ENCODE measurements around the gene UBE2B.

UBE2B gene

DNA sequence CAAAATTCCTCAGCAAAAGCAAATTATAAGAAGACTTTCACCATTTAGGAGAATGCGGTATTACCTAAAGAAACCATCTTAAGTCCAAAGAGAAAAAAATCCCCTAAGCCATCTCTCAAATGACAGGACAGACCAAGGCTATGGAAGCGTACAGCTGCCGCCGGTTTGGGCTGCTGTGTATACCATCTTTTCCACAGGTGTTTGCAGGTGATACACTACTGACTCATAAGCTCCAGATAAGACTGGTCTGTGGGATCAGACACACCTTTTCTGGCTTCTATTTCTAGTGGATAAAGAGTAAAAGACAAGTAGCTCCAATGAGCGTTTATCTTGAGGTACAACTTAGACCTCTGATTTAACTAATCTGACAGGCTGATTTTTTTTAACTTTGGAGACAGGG is 32.6 kb downstream of the UBE2B start:
- H3K4me3 ChIP-seq (ENCODE audit: low read depth, low read length): no peak overlapping the region
- TF ChIP-seq, protein P1, sequence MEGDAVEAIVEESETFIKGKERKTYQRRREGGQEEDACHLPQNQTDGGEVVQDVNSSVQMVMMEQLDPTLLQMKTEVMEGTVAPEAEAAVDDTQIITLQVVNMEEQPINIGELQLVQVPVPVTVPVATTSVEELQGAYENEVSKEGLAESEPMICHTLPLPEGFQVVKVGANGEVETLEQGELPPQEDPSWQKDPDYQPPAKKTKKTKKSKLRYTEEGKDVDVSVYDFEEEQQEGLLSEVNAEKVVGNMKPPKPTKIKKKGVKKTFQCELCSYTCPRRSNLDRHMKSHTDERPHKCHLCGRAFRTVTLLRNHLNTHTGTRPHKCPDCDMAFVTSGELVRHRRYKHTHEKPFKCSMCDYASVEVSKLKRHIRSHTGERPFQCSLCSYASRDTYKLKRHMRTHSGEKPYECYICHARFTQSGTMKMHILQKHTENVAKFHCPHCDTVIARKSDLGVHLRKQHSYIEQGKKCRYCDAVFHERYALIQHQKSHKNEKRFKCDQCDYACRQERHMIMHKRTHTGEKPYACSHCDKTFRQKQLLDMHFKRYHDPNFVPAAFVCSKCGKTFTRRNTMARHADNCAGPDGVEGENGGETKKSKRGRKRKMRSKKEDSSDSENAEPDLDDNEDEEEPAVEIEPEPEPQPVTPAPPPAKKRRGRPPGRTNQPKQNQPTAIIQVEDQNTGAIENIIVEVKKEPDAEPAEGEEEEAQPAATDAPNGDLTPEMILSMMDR (IDR thresholded peaks at IDR 0.05; ENCODE audit: low read depth, low read length, missing control alignments): no peak
- no peak for DNase-seq (ENCODE audit: low read depth)

DNA sequence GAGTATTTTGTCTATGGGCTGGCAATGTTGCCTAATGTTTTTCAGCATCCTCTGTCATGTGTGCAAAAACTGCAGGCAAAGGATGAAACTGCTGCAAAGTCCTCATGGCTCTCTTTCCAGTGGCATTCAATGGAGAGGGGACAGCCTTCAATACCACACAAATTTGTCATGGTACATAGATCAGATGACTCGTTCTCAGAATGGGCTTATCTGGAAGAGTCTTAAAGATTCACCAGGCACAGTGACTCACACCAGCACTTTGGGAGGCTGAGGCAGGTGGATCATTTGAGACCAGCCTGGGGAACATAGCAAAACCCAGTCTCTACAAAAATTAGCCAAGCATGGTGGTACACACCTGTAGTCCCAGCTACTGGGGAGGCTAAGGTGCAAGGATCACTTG is 35.0 kb downstream of the UBE2B start:
- no peak overlapping the region for H3K4me3 ChIP-seq (ENCODE audit: low read depth, low read length)
- TF ChIP-seq, protein P1 (IDR thresholded peaks at IDR 0.05; ENCODE audit: low read depth, low read length, missing control alignments): no peak
- no peak for DNase-seq (ENCODE audit: low read depth)

DNA sequence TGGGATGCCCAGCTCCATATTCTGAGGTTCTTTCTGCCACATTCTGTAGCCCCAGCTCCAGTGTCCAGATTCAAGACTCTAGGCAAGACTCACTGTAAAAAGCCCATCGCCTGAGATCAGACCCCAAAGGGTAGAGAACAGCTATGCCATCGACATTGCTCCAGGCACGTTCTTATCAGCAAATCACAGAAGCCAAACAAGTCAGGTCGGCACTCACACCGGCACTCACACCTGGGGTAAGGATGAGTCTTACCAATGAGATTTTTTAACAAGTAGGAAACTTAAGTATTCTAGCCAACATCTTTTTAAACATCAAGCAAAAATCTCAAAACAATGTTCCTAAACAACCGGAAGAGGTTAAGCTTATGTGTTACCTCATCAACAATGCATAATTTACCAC is 38.0 kb downstream of the UBE2B start:
- DNase-seq (ENCODE audit: low read depth): no peak
- TF ChIP-seq, protein P1 (IDR thresholded peaks at IDR 0.05; ENCODE audit: low read depth, low read length, missing control alignments): no peak
- no peak overlapping the region for H3K4me3 ChIP-seq (ENCODE audit: low read depth, low read length)

DNA sequence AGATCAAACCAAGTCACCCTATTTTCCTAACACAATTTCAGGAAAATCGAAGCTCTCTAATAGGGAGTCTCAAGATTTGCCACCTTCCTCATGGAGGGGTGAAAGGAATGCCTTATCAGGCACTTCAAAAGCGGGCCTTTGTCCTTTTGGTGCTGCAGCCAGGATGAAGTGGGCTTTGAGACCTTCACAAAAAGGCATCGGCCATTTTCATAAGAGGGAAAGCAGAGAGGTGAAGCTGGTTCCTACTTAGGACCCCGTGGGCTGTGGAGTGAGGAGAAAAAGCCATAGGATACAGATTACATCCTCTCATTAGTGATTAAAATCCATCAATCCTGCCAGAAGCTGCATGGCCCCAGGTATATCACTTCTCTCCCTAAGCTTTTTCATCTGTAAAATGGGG is 39.5 kb downstream of the UBE2B start:
- no peak for DNase-seq (ENCODE audit: low read depth)
- H3K4me3 ChIP-seq (ENCODE audit: low read depth, low read length): peak overlapping the region; percentile 90
- TF ChIP-seq, protein P1 (IDR thresholded peaks at IDR 0.05; ENCODE audit: low read depth, low read length, missing control alignments): no peak

DNA sequence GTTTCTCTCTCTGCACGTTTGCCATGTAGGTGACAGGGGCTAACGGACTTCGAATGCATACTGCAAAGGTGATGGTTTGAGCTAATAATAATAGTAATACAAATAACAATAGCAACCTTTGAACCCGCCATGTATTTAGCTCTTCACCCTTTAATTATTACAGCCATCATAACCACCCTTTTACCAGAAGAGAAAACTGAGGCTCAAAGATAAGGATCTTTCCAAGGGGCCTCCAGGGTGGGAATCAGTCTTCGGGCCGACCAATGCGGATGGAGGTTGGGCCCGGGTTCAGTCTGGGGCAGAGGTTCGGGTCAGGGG is 39.8 kb downstream of the UBE2B start:
- H3K4me3 ChIP-seq (ENCODE audit: low read depth, low read length): peak overlapping the region; percentile 90
- DNase-seq (ENCODE audit: low read depth): no peak
- TF ChIP-seq, protein P1 (IDR thresholded peaks at IDR 0.05; ENCODE audit: low read depth, low read length, missing control alignments): no peak

- DNase-seq (ENCODE audit: low read depth): peak; percentile 52
- H3K4me3 ChIP-seq (ENCODE audit: low read depth, low read length): peak within 1 kb of the TSS; percentile 90
- TF ChIP-seq, protein P1 (IDR thresholded peaks at IDR 0.05; ENCODE audit: low read depth, low read length, missing control alignments): peak; percentile 64
Observed at GRCh38 chr5:134411546-134412266, 40.3 kb downstream of the UBE2B start, which contains the start of gene CDKN2AIPNL. Gene CDKN2AIPNL (minus strand): TSS chr5:134411881. CDS start chr5:134411854, 27 bp downstream.

GRCh38 chr5:134413046-134413445 is 41.7 kb downstream of the UBE2B start:
- no peak for DNase-seq (ENCODE audit: low read depth)
- no peak overlapping the region for H3K4me3 ChIP-seq (ENCODE audit: low read depth, low read length)
- TF ChIP-seq, protein P1 (IDR thresholded peaks at IDR 0.05; ENCODE audit: low read depth, low read length, missing control alignments): no peak

Data from GM12864 (cell line).